Neuronal stem cell (in vitro differentiated cells): Measurements from ENCODE around the gene SEPSECS.
A peak's percentile ranks its signal among the peaks of the same experiment; 100 is the strongest.
"Not testable (repeated sequence)": the region's sequence is repeated elsewhere in the genome, so short reads cannot be mapped to it uniquely, and the experiment has no call there.

Experiments
- DNase-seq: peaks from one replicate; pipeline ENCODE4 v3.0.0-alpha.2; 2013; ENCODE audit warnings: low spot score
- H2AFZ ChIP-seq: one replicate; pipeline ENCODE4 v1.6.1; 2013; ENCODE audit warnings: mild to moderate bottlenecking, low read length, inconsistent platforms
- H2AK5ac ChIP-seq: 2 replicates; pipeline ENCODE4 v1.6.1; 2013; ENCODE audit warnings: low read depth, mild to moderate bottlenecking, inconsistent platforms, low read length, moderate library complexity, mixed read lengths
- H2BK120ac ChIP-seq: 2 replicates; pipeline ENCODE4 v1.6.1; 2013; ENCODE audit warnings: low read depth, mild to moderate bottlenecking, inconsistent platforms, low read length, moderate library complexity, mixed read lengths
- H2BK12ac ChIP-seq: one replicate; pipeline ENCODE4 v1.6.1; 2013; ENCODE audit warnings: low read length, inconsistent platforms
- H2BK15ac ChIP-seq: 2 replicates; pipeline ENCODE4 v1.6.1; 2013; ENCODE audit warnings: mild to moderate bottlenecking, low read length, inconsistent platforms, mixed read lengths
- H2BK5ac ChIP-seq: one replicate; pipeline ENCODE4 v1.6.1; 2013; ENCODE audit warnings: inconsistent platforms, mild to moderate bottlenecking, low read length, moderate library complexity
- H3K14ac ChIP-seq: one replicate; pipeline ENCODE4 v1.6.1; 2013; ENCODE audit warnings: low read length, inconsistent platforms
- H3K18ac ChIP-seq: 2 replicates; pipeline ENCODE4 v1.6.1; 2013; ENCODE audit warnings: low read length, inconsistent platforms
- H3K23ac ChIP-seq: 2 replicates; pipeline ENCODE4 v1.6.1; 2013; ENCODE audit warnings: low read depth, mild to moderate bottlenecking, mixed read lengths, low read length, inconsistent platforms; ENCODE audit not compliant: poor library complexity
- H3K27ac ChIP-seq: replicated peaks from 3 replicates; pipeline ENCODE4 v1.5.1; 2013; ENCODE audit warnings: low read length, inconsistent platforms
- H3K27me3 ChIP-seq, 3 experiments: 2 replicates each; pipeline ENCODE4 v1.6.1; 2013; ENCODE audit warnings: low read length in 3 of 3, mild to moderate bottlenecking in 2 of 3, inconsistent platforms in 1 of 3, low read depth in 1 of 3, mixed read lengths in 1 of 3, moderate library complexity in 1 of 3; ENCODE audit not compliant: control insufficient read depth in 3 of 3, insufficient read depth in 3 of 3
- H3K36me3 ChIP-seq, 2 donors: replicated peaks in 1 of 2; 2 replicates each; pipeline ENCODE4 v1.6.1; 2013; ENCODE audit warnings: low read length in 2 of 2; ENCODE audit not compliant: control insufficient read depth in 2 of 2, insufficient read depth in 2 of 2
- H3K4ac ChIP-seq: 2 replicates; pipeline ENCODE4 v1.6.1; 2013; ENCODE audit warnings: inconsistent platforms, mild to moderate bottlenecking, low read length, moderate library complexity
- H3K4me1 ChIP-seq, 2 donors: 1 replicate in 1 of 2; 2 replicates in 1 of 2; pipeline ENCODE4 v1.6.1; 2013; ENCODE audit warnings: low read length in 2 of 2, low read depth in 1 of 2; ENCODE audit not compliant: control insufficient read depth in 2 of 2, insufficient read depth in 1 of 2
- H3K4me2 ChIP-seq: one replicate; pipeline ENCODE4 v1.6.1; 2013; ENCODE audit warnings: mild to moderate bottlenecking, low read length, inconsistent platforms; ENCODE audit not compliant: insufficient read depth, poor library complexity, severe bottlenecking
- H3K4me3 ChIP-seq, 2 donors: 2 replicates each; pipeline ENCODE4 v1.5.1; 2013; ENCODE audit warnings: low read length in 2 of 2, mild to moderate bottlenecking in 2 of 2, inconsistent platforms in 1 of 2, moderate library complexity in 1 of 2
- H3K79me1 ChIP-seq: one replicate; pipeline ENCODE4 v1.6.1; 2013; ENCODE audit warnings: low read depth, mild to moderate bottlenecking, inconsistent platforms, low read length, moderate library complexity
- H3K9ac ChIP-seq: one replicate; pipeline ENCODE4 v1.6.1; 2013; ENCODE audit warnings: mild to moderate bottlenecking, low read depth, low read length, inconsistent platforms; ENCODE audit not compliant: poor library complexity
- H3K9me3 ChIP-seq, 2 donors: replicated peaks in 1 of 2; 2 replicates each; pipeline versions ENCODE3 to v1.6.1; 2013; ENCODE audit warnings: low read length in 2 of 2, mild to moderate bottlenecking in 2 of 2, inconsistent platforms in 1 of 2, low read depth in 1 of 2, mixed read lengths in 1 of 2, moderate library complexity in 1 of 2; ENCODE audit not compliant: control insufficient read depth in 2 of 2, insufficient read depth in 1 of 2
- H4K8ac ChIP-seq: one replicate; pipeline ENCODE4 v1.6.1; 2013; ENCODE audit warnings: low read depth, mild to moderate bottlenecking, inconsistent platforms, low read length, moderate library complexity
- H4K91ac ChIP-seq: one replicate; pipeline ENCODE4 v1.6.1; 2013; ENCODE audit warnings: low read length, low read depth, mild to moderate bottlenecking, inconsistent platforms; ENCODE audit not compliant: poor library complexity
- WGBS, 2 donors: extraction: QIAGEN DNeasy Blood & Tissue Kit; methylation state at CpG; one replicate each; pipeline ENCODE4 v1.1.7; 2013; ENCODE audit warnings: missing lambda C conversion rate in 2 of 2, mixed read lengths in 1 of 2; ENCODE audit not compliant: insufficient read length in 2 of 2, insufficient replicate concordance in 1 of 2; ENCODE audit errors: extremely low coverage in 2 of 2; 5-methylcytosine and 5-hydroxymethylcytosine counted together

The SEPSECS gene

DNA sequence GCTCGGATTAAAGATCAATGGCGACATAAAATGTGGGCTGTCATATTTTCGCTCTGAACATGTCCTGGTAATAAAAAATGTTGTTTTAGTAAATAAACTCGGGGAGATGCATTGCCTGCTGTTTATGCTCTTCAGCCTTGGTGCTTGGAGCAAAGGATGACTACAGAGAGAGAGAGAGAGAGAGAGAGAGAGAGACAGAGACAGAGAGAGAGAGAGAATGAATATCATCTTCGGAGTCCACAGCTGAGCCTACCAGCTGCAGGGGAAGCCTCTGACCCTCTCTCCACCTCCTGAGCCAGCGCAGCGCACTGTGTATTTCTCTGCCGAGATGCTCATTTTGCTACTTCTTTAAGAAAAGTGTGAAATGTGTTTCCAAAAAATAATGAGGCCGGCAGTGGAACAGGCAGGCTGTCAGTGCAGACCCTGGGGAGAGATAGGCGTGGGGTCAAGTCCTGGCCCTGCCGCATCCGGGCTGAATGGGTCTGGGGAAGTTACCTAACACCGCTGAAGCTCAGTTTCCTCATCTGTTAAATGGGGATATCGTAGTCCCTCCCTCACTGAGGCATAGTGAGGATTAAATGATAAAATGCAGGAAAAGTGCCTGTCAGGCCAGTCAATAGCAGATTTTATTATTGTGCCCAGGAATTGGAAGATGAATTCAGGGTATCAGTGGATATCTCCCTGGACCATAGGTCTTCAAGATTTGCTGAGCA lies 71.0 kb downstream of the SEPSECS start:
- Histone ChIP-seq H2BK15ac (no peak overlapping the region), H3K9ac (no peak overlapping the region), H4K8ac (no peak overlapping the region), H3K9me3 (peaks cover 5 to 9% of the 10 kb centered on the region in 2 donors), H2AK5ac (no peak overlapping the region), H3K4me2 (no peak overlapping the region), H3K36me3 (no peaks in the 10 kb centered on the region), H3K18ac (no peak overlapping the region), H3K27ac (no peak overlapping the region), H2BK12ac (no peak overlapping the region), H3K23ac (no peak overlapping the region), H2BK5ac (no peak overlapping the region), H3K14ac (no peak overlapping the region), H2BK120ac (no peak overlapping the region), H3K4me1 (peaks cover 7 to 12% of the 10 kb centered on the region in 2 donors), H2AFZ (no peak overlapping the region), H3K79me1 (no peaks in the 10 kb centered on the region), H3K4ac (no peak overlapping the region), H3K4me3 (no peak overlapping the region), H3K27me3 (peaks cover 0 to 2% (median 0%) of the 10 kb centered on the region in 3 experiments), H4K91ac (no peak overlapping the region)
- WGBS, 2 donors = no CpG with 5 or more reads among the region's 14 CpGs
- no peak for DNase-seq

DNA sequence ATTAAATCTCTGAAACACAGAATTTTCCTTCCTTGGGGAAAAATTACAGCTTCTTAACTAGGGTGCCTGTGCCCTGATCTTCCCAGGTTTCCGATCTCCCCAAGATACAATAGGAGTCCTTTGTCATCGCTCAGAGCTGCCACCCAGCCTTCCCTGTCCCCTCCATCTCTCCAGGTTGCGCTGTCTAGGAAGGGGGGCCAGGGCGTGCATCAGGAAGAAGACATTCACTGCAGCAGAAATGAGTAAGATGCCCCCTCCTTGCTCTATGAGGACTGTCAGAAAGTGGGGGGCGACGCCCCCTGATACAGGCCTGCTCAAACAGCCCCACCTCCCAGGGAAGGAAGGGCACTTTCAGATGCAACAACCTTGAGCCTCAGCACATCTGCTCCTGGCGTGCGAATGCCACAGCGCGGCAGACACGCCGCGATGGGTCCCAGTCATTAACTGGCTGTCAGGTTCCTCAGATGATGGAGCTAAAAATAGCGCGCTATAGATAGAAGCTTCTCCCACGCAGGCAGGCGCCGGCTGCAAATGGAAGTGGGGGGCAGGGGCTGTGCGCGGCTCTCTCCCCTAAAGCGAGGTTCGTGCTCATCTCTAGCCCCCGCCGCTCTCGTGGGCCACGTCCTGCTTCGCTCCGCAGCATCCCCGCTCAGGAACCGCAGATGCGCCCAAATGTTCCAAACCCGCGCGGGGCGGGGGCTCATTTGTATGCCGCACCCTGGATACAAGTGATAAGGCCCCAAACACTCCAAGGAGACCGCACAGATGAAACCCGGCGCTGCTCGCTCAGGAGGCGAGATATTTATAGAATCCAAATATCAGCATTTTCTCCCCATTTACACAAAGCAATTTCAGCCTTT lies 71.9 kb downstream of the SEPSECS start:
- Histone ChIP-seq H3K18ac (peak overlapping the region; percentile 60), H3K9me3 (peaks cover 1 to 5% of the 10 kb centered on the region in 2 donors), H3K4ac (no peak overlapping the region), H3K23ac (no peak overlapping the region), H3K79me1 (no peaks in the 10 kb centered on the region), H3K4me1 (peaks cover 7 to 12% of the 10 kb centered on the region in 2 donors), H3K9ac (peak overlapping the region; percentile 50), H2BK12ac (no peak overlapping the region), H3K4me3 (no peak overlapping the region), H3K4me2 (peak overlapping the region; percentile 34), H2BK5ac (no peak overlapping the region), H3K27ac (no peak overlapping the region), H2AFZ (peak overlapping the region; percentile 8), H4K8ac (no peak overlapping the region), H3K27me3 (peaks cover 0 to 2% (median 0%) of the 10 kb centered on the region in 3 experiments), H4K91ac (no peak overlapping the region), H2BK15ac (no peak overlapping the region), H3K14ac (no peak overlapping the region), H3K36me3 (no peaks in the 10 kb centered on the region), H2AK5ac (peak overlapping the region; percentile 17), H2BK120ac (no peak overlapping the region)
- WGBS, 2 donors = no CpG with 5 or more reads among the region's 41 CpGs
- DNase-seq = no peak

DNA sequence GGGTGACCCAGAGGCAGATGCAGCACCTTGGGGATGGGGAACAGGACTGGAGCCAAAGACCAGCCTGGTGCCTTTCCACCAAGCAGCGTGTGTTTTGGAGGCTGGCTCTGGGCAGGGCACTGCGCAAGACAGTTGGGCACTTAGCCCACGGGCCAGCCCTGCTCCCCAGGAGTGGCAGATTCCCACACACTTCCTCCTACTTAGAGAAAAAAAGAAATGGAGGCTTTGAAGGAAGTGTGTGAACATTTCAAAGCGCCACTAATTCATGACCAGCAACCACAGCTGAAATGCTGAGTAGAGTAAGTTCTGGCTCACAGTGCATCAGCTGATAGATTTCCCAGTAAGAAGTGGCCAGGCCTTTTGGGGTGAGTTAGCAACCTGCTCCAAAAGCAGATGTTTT lies 74.6 kb downstream of the SEPSECS start:
- H3K4me3 ChIP-seq = no peak overlapping the region
- H2BK12ac ChIP-seq = no peak overlapping the region
- no peak for DNase-seq
- no peaks in the 10 kb centered on the region for H3K79me1 ChIP-seq
- H3K9ac ChIP-seq = no peak overlapping the region
- H3K4ac ChIP-seq = no peak overlapping the region
- no peak overlapping the region for H3K4me2 ChIP-seq
- H3K9me3 ChIP-seq = no peaks in the 10 kb centered on the region
- no peak overlapping the region for H2BK120ac ChIP-seq
- peaks cover 5 to 6% of the 10 kb centered on the region in 2 donors for H3K4me1 ChIP-seq
- no peak overlapping the region for H2BK15ac ChIP-seq
- no peaks in the 10 kb centered on the region for H3K36me3 ChIP-seq
- H3K14ac ChIP-seq = no peak overlapping the region
- H2AFZ ChIP-seq = peak overlapping the region; percentile 21
- H3K23ac ChIP-seq = no peak overlapping the region
- H4K91ac ChIP-seq = no peak overlapping the region
- H3K27ac ChIP-seq = no peak overlapping the region
- peak overlapping the region; percentile 58 for H3K18ac ChIP-seq
- no peak overlapping the region for H4K8ac ChIP-seq
- H2BK5ac ChIP-seq = no peak overlapping the region
- peaks cover 0 to 2% (median 0%) of the 10 kb centered on the region in 3 experiments for H3K27me3 ChIP-seq
- no peak overlapping the region for H2AK5ac ChIP-seq
- no CpG with 5 or more reads among the region's 4 CpGs for whole genome bisulfite sequencing, 2 donors

DNA sequence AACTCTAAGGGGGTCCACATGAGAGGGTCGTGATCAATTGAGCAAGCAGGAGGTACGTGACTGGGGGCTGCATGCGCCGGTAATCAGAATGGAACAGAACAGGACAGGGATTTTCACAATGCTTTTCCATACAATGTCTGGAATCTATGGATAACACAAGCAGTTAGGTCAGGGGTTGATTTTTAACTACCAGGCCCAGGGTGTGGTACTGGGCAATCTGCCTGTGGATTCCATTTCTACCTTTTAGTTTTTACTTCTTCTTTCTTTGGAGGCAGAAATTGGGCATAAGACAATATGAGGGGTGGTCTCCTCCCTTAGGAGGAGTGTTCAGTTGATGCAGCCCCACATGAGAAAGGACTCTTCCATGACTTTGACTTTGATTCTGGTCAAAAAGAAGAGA lies 76.8 kb downstream of the SEPSECS start:
- H3K27me3 ChIP-seq, H3K4me1 ChIP-seq, H3K36me3 ChIP-seq, H4K91ac ChIP-seq, H3K23ac ChIP-seq, H3K27ac ChIP-seq, H3K14ac ChIP-seq, H3K4ac ChIP-seq, H3K4me3 ChIP-seq, H2BK120ac ChIP-seq, H3K9ac ChIP-seq, H2BK12ac ChIP-seq, H2BK15ac ChIP-seq, H2AK5ac ChIP-seq, DNase-seq, H3K4me2 ChIP-seq, H3K9me3 ChIP-seq, H3K79me1 ChIP-seq, H3K18ac ChIP-seq, H2BK5ac ChIP-seq, H2AFZ ChIP-seq, H4K8ac ChIP-seq: not testable (repeated sequence)
- WGBS, 2 donors = no CpG with 5 or more reads among the region's 4 CpGs
